Suprapubic skin (tissue), 3 donors: ENCODE measurements around the gene SST.

Experiments used
- POLR2A ChIP-seq, 2 donors: fragments of 450-650 bp; IDR thresholded peaks; one replicate each; pipeline ENCODE4 v1.6.1; 2017; ENCODE audit warnings: antibody characterized with exemption in 2 of 2, mild to moderate bottlenecking in 2 of 2, moderate library complexity in 2 of 2
- TF ChIP-seq, protein P1 (sequence below), 2 donors: fragments of 200-600 bp in 1 of 2; fragments of 450-650 bp in 1 of 2; sonication (generic) in 1 of 2; IDR thresholded peaks; one replicate each; pipeline ENCODE4 v1.5.1; 2016 to 2019; ENCODE audit warnings: antibody characterized with exemption in 2 of 2, mild to moderate bottlenecking in 1 of 2, moderate library complexity in 1 of 2

DNA sequence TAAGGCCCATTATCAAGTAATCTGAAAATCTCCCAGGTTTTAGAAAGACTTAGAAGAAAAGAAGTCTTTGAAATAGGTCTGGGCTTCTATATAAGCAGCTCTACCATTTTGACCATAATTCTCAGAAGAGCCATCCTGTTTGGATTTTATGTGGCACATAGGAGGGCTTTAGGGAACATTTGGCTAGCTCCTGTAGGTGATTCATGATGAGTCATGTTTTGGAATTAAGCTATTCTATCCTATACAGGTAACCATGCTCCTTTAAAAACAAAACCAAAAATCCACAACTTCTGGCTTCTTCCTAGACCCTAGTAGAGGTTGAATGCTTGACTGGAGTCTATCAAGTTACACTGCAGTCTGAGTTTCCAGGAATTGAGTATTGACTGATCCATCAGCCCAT lies 8.9 kb downstream of the SST start:
- TF ChIP-seq, protein P1, sequence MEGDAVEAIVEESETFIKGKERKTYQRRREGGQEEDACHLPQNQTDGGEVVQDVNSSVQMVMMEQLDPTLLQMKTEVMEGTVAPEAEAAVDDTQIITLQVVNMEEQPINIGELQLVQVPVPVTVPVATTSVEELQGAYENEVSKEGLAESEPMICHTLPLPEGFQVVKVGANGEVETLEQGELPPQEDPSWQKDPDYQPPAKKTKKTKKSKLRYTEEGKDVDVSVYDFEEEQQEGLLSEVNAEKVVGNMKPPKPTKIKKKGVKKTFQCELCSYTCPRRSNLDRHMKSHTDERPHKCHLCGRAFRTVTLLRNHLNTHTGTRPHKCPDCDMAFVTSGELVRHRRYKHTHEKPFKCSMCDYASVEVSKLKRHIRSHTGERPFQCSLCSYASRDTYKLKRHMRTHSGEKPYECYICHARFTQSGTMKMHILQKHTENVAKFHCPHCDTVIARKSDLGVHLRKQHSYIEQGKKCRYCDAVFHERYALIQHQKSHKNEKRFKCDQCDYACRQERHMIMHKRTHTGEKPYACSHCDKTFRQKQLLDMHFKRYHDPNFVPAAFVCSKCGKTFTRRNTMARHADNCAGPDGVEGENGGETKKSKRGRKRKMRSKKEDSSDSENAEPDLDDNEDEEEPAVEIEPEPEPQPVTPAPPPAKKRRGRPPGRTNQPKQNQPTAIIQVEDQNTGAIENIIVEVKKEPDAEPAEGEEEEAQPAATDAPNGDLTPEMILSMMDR (IDR thresholded peaks at IDR 0.05): no peak
- TF ChIP-seq POLR2A (IDR thresholded peaks at IDR 0.05): no peak
